Neural crest cell (in vitro differentiated cells): ENCODE results near the gene KDM6B. TPM values are rescaled to one million over a fixed set of nuclear protein-coding genes. Genes with fewer than 3 reads are reported as not detected.
A peak's percentile ranks its signal among the peaks of the same experiment; 100 is the strongest.

Source experiments
- DNase-seq: peaks from one replicate; pipeline ENCODE4 v3.0.0; 2021; ENCODE audit warnings: low read depth, mixed read lengths, low spot score
- H3K27ac Mint-ChIP-seq: one replicate; pipeline ENCODE4 v1.8.0; 2021; ENCODE audit warnings: mild to moderate bottlenecking, mixed read lengths; ENCODE audit not compliant: unreplicated experiment
- H3K27me3 Mint-ChIP-seq: 2 replicates; pipeline ENCODE4 v1.8.0; 2021; ENCODE audit warnings: low read depth, mild to moderate bottlenecking, mixed read lengths
- H3K36me3 Mint-ChIP-seq: 2 replicates; pipeline ENCODE4 v1.8.0; 2021; ENCODE audit warnings: low read depth, mild to moderate bottlenecking, mixed read lengths
- H3K4me1 Mint-ChIP-seq: 2 replicates; pipeline ENCODE4 v1.8.0; 2021; ENCODE audit warnings: mixed read lengths
- H3K4me3 Mint-ChIP-seq: one replicate; pipeline ENCODE4 v1.8.0; 2021; ENCODE audit warnings: mild to moderate bottlenecking, mixed read lengths
- H3K9me3 Mint-ChIP-seq: 2 replicates; pipeline ENCODE4 v1.8.0; 2021; ENCODE audit warnings: mixed read lengths
- CTCF ChIP-seq: fragments of 200-600 bp; sonication (generic); conservative IDR thresholded peaks from 2 replicates; pipeline ENCODE4 v1.5.0; 2021; ENCODE audit warnings: antibody characterized with exemption, mild to moderate bottlenecking
- long read RNA-seq: library from polyadenylated mRNA; unstranded; transcript quantifications from one replicate; pipeline ENCODE4 v2.0.0, GENCODE V29; 2020
- total RNA-seq: library from RNA; stranded (reverse); gene quantifications from 2 replicates; pipeline ENCODE4 v1.2.1, GENCODE V29; 2021

KDM6B gene
- 64.8 and 70.2 TPM in 2 replicates for total RNA-seq
- long read RNA-seq, partial matches to known transcripts = 3 of 3 reads
- long read RNA-seq, other reads (novel, unspliced or antisense) = 0 of 3 reads

- H3K4me3 Mint-ChIP-seq = peak within 1 kb of the TSS; percentile 99
- H3K27me3 Mint-ChIP-seq = peaks cover 41% of the 10 kb centered on the region
- peaks cover 43% of the 10 kb centered on the region for H3K4me1 Mint-ChIP-seq
- peak within 1 kb of the TSS; percentile 100 for H3K27ac Mint-ChIP-seq
- no peak for TF ChIP-seq CTCF
- peak; percentile 81 for DNase-seq
- no peaks in the 10 kb centered on the region for H3K9me3 Mint-ChIP-seq
- peaks cover 3% of the 10 kb centered on the region for H3K36me3 Mint-ChIP-seq
Observed at GRCh38 chr17:7833795-7834541, at the start of gene KDM6B. Gene KDM6B (plus strand): TSS chr17:7834217. CDS start chr17:7845555, 11,338 bp downstream.

GRCh38 chr17:7786866-7787265 lies 47.2 kb upstream of the KDM6B start:
- H3K9me3 Mint-ChIP-seq = no peaks in the 10 kb centered on the region
- H3K4me3 Mint-ChIP-seq = no peak overlapping the region
- no peak for DNase-seq
- no peak overlapping the region for H3K27ac Mint-ChIP-seq
- no peak for TF ChIP-seq CTCF
- H3K27me3 Mint-ChIP-seq = no peaks in the 10 kb centered on the region
- no peaks in the 10 kb centered on the region for H3K36me3 Mint-ChIP-seq
- no peaks in the 10 kb centered on the region for H3K4me1 Mint-ChIP-seq

- H3K4me3 Mint-ChIP-seq = no peak overlapping the region
- no peak for TF ChIP-seq CTCF
- no peaks in the 10 kb centered on the region for H3K27me3 Mint-ChIP-seq
- no peaks in the 10 kb centered on the region for H3K4me1 Mint-ChIP-seq
- H3K9me3 Mint-ChIP-seq = no peaks in the 10 kb centered on the region
- DNase-seq = no peak
- no peaks in the 10 kb centered on the region for H3K36me3 Mint-ChIP-seq
- H3K27ac Mint-ChIP-seq = peak overlapping the region; percentile 57
Observed at GRCh38 chr17:7789131-7789530, 44.9 kb upstream of the KDM6B start.

GRCh38 chr17:7790150-7790549 lies 43.9 kb upstream of the KDM6B start:
- Mint-ChIP-seq H3K27ac (no peak overlapping the region), H3K27me3 (no peaks in the 10 kb centered on the region), H3K36me3 (no peaks in the 10 kb centered on the region), H3K4me3 (no peak overlapping the region), H3K4me1 (no peaks in the 10 kb centered on the region), H3K9me3 (no peaks in the 10 kb centered on the region)
- no peak for DNase-seq
- no peak for TF ChIP-seq CTCF

- H3K36me3 Mint-ChIP-seq = no peaks in the 10 kb centered on the region
- H3K4me3 Mint-ChIP-seq = no peak overlapping the region
- no peak for TF ChIP-seq CTCF
- no peaks in the 10 kb centered on the region for H3K4me1 Mint-ChIP-seq
- no peaks in the 10 kb centered on the region for H3K27me3 Mint-ChIP-seq
- DNase-seq = no peak
- H3K9me3 Mint-ChIP-seq = no peaks in the 10 kb centered on the region
- H3K27ac Mint-ChIP-seq = no peak overlapping the region
Observed at GRCh38 chr17:7792611-7793010, 41.4 kb upstream of the KDM6B start.
